SK-N-SH (cell line): ENCODE data around the gene KHSRP. TPM values are rescaled to one million over a fixed set of nuclear protein-coding genes. Genes with fewer than 3 reads are reported as not detected.

Source experiments
- CTCF ChIA-PET: fragments of 300-600, 350-600 bp; formaldehyde crosslinking; extraction: SDS; loops from one replicate; lab custom pipeline; 2021; lab: Yijun Ruan, JAX
- POLR2A ChIA-PET: fragments of 350-600 bp; sonication (Branson Sonifier 250); formaldehyde crosslinking; extraction: SDS; loops from one replicate; lab custom pipeline; 2020; ENCODE audit warnings: antibody characterized with exemption, inconsistent platforms; lab: Yijun Ruan, JAX
- DNase-seq: peaks from one replicate; pipeline ENCODE4 v3.0.0; 2012
- H2AFZ ChIP-seq: fragments of 200-600 bp; sonication (generic); 2 replicates; pipeline ENCODE4 v1.8.1; 2016; ENCODE audit warnings: antibody characterized with exemption, mild to moderate bottlenecking, low read depth
- H3F3A ChIP-seq: fragments of 200-600 bp; sonication (generic); replicated peaks from 2 replicates; pipeline ENCODE3; 2016; ENCODE audit warnings: antibody characterized with exemption, mild to moderate bottlenecking; ENCODE audit not compliant: insufficient read depth
- H3K27ac ChIP-seq, 2 experiments: fragments of 200-500 bp in 1 of 2; fragments of 200-600 bp in 1 of 2; sonication (Bioruptor generic) in 1 of 2; sonication (generic), shearing (Covaris generic) in 1 of 2; 2 replicates each; pipeline versions ENCODE4 v1.5.1 to v1.6.1; 2014 to 2016; ENCODE audit warnings: low read depth in 2 of 2, inconsistent platforms in 1 of 2, low read length in 1 of 2, mild to moderate bottlenecking in 1 of 2, mixed read lengths in 1 of 2
- H3K27me3 ChIP-seq: fragments of 200-600 bp; sonication (generic), shearing (Covaris generic); 2 replicates; pipeline ENCODE4 v1.6.1; 2016; ENCODE audit warnings: mixed run types; ENCODE audit not compliant: insufficient read depth
- H3K36me3 ChIP-seq, 2 experiments: fragments of 200-500 bp in 1 of 2; fragments of 200-600 bp in 1 of 2; sonication (Bioruptor generic) in 1 of 2; sonication (generic) in 1 of 2; replicated peaks in 1 of 2; 2 replicates each; pipeline versions ENCODE3 to v1.5.1; 2014 to 2016; ENCODE audit warnings: low read length in 1 of 2, mild to moderate bottlenecking in 1 of 2; ENCODE audit not compliant: insufficient read depth in 2 of 2, control insufficient read depth in 1 of 2
- H3K4me1 ChIP-seq, 2 experiments: fragments of 200-500 bp in 1 of 2; fragments of 200-600 bp in 1 of 2; sonication (Bioruptor generic) in 1 of 2; sonication (generic), shearing (Covaris generic) in 1 of 2; 2 replicates each; pipeline versions ENCODE4 v1.5.1 to v1.6.1; 2014 to 2016; ENCODE audit warnings: low read depth in 1 of 2, low read length in 1 of 2, mixed run types in 1 of 2; ENCODE audit not compliant: insufficient read depth in 2 of 2, control insufficient read depth in 1 of 2
- H3K4me2 ChIP-seq: fragments of 200-600 bp; sonication (generic), shearing (Covaris generic); 2 replicates; pipeline ENCODE4 v1.6.1; 2017; ENCODE audit warnings: mixed run types
- H3K4me3 ChIP-seq, 2 experiments: fragments of 200-500 bp in 1 of 2; fragments of 200-600 bp in 1 of 2; sonication (Bioruptor generic) in 1 of 2; sonication (generic), shearing (Covaris generic) in 1 of 2; 2 replicates each; pipeline versions ENCODE4 v1.5.1 to v1.8.1; 2014 to 2016; ENCODE audit warnings: low read depth in 2 of 2, inconsistent platforms in 1 of 2, low read length in 1 of 2, mild to moderate bottlenecking in 1 of 2, mixed read lengths in 1 of 2, moderate library complexity in 1 of 2
- H3K79me2 ChIP-seq: fragments of 200-600 bp; sonication (generic); 2 replicates; pipeline ENCODE4 v1.8.1; 2017; ENCODE audit warnings: mild to moderate bottlenecking; ENCODE audit not compliant: insufficient read depth
- H3K9ac ChIP-seq: fragments of 200-600 bp; sonication (generic); 2 replicates; pipeline ENCODE4 v1.6.1; 2017; ENCODE audit warnings: mixed run types
- H3K9me2 ChIP-seq: fragments of 200-600 bp; sonication (generic); 2 replicates; pipeline ENCODE4 v1.6.1; 2017; ENCODE audit warnings: mixed run types
- H3K9me3 ChIP-seq: fragments of 200-600 bp; sonication (generic); 2 replicates; pipeline ENCODE4 v1.6.1; 2017; ENCODE audit warnings: mixed run types, mild to moderate bottlenecking, moderate library complexity
- H4K20me1 ChIP-seq: fragments of 200-600 bp; sonication (generic); 2 replicates; pipeline ENCODE4 v1.6.1; 2017; ENCODE audit warnings: mild to moderate bottlenecking, mixed run types; ENCODE audit not compliant: insufficient read depth
- CHD2 ChIP-seq: fragments of 150-350 bp; IDR thresholded peaks from 2 replicates; pipeline ENCODE4 v1.6.1; 2018; ENCODE audit warnings: low read length; ENCODE audit not compliant: partially characterized antibody
- CTCF ChIP-seq: fragments of 200-600 bp; sonication (generic); IDR thresholded peaks from 2 replicates; pipeline ENCODE4 v1.6.1; 2017; ENCODE audit warnings: antibody characterized with exemption, mild to moderate bottlenecking, moderate library complexity
- FOSL2 ChIP-seq: IDR thresholded peaks from 2 replicates; pipeline ENCODE4 v1.4.0; 2012; ENCODE audit warnings: low read depth, mild to moderate bottlenecking, moderate library complexity, borderline replicate concordance
- FOXM1 ChIP-seq: IDR thresholded peaks from 2 replicates; pipeline ENCODE4 v1.4.0; 2012; ENCODE audit warnings: low read depth, mild to moderate bottlenecking
- GABPA ChIP-seq: IDR thresholded peaks from 2 replicates; pipeline ENCODE4 v1.4.0; 2012; ENCODE audit warnings: low read depth, mild to moderate bottlenecking
- JUND ChIP-seq: IDR thresholded peaks from 2 replicates; pipeline ENCODE4 v1.4.0; 2012
- MXI1 ChIP-seq: IDR thresholded peaks from 2 replicates; pipeline ENCODE4 v1.6.1; 2012; ENCODE audit warnings: mild to moderate bottlenecking, low read depth, low read length, improper control_type of control experiment
- RAD21 ChIP-seq: IDR thresholded peaks from 2 replicates; pipeline ENCODE4 v1.6.1; 2012; ENCODE audit warnings: mild to moderate bottlenecking, low read length
- REST ChIP-seq: IDR thresholded peaks from 2 replicates; pipeline ENCODE4 v1.6.1; 2012; ENCODE audit warnings: mild to moderate bottlenecking, low read depth, low read length, moderate library complexity
- USF2 ChIP-seq: fragments of 150-350 bp; IDR thresholded peaks from 2 replicates; pipeline ENCODE4 v1.6.1; 2017; ENCODE audit warnings: antibody characterized with exemption, low read length, low read depth, borderline replicate concordance
- ZBTB33 ChIP-seq: IDR thresholded peaks from 2 replicates; pipeline ENCODE4 v1.4.0; 2012; ENCODE audit warnings: low read depth, borderline replicate concordance
- WGBS: methylation state at CpG from one replicate; pipeline ENCODE4 v1.1.6; 2017; ENCODE audit warnings: low lambda C conversion rate; 5-methylcytosine and 5-hydroxymethylcytosine counted together
- polyA plus RNA-seq, 3 experiments: library from polyadenylated mRNA; depleted of rRNA; stranded (reverse); fragments of >200 nt; gene quantifications; 2 replicates each; pipeline ENCODE4 v1.2.3, GENCODE V29; 2012

The KHSRP gene
- polyA plus RNA-seq, 1 of the 3 experiments (the other 2 are of a cell fraction) = 96.8 TPM

- Histone ChIP-seq H2AFZ (no peak overlapping the region), H3K27ac (no peak overlapping the region), H3K27me3 (no peaks in the 10 kb centered on the region), H3K79me2 (no peaks in the 10 kb centered on the region; the same call in 1 of the 2 replicates), H3K4me1 (peaks cover 0 to 8% of the 10 kb centered on the region in 2 experiments; a peak in 1 of 4 replicates), H3K36me3 (peaks cover 34 to 37% of the 10 kb centered on the region in 2 experiments), H3K9me3 (no peaks in the 10 kb centered on the region), H4K20me1 (no peaks in the 10 kb centered on the region), H3K4me2 (no peak overlapping the region), H3F3A (peaks cover 22% of the 10 kb centered on the region), H3K9me2 (no peaks in the 10 kb centered on the region), H3K9ac (no peak overlapping the region), H3K4me3 (no peak overlapping the region)
- ChIA-PET CTCF (interaction anchor here (1.1 kb wide), 1 partner anchor 161 kb away, joined by 3 read pairs; no protein-coding TSS in a partner anchor), POLR2A (no interaction called here)
- 93% methylated on average over 3 of the region's 3 CpGs for WGBS
- TF ChIP-seq JUND (no peak), FOXM1 (no peak), USF2 (no peak), CHD2 (no peak), GABPA (no peak), MXI1 (no peak), REST (no peak), ZBTB33 (no peak), FOSL2 (no peak), RAD21 (no peak), CTCF (no peak)
- no peak for DNase-seq
Observed at GRCh38 chr19:6379744-6380143, 44.9 kb downstream of the KHSRP start.
